Colonic mucosa (tissue), 4 donors: ENCODE data around the gene NQO2. TPM values are rescaled to one million over a fixed set of nuclear protein-coding genes. Genes with fewer than 3 reads are reported as not detected.

Experiments
- DNase-seq: peaks from one replicate; pipeline ENCODE4 v3.0.0-alpha.2; 2020
- H3K27ac ChIP-seq: fragments of 200-600 bp; one replicate; pipeline ENCODE4 v1.8.0; 2021
- H3K27me3 ChIP-seq: fragments of 200-600 bp; one replicate; pipeline ENCODE4 v1.8.0; 2021
- H3K36me3 ChIP-seq: fragments of 200-600 bp; one replicate; pipeline ENCODE4 v1.8.0; 2021
- H3K4me1 ChIP-seq: fragments of 200-600 bp; one replicate; pipeline ENCODE4 v1.8.0; 2021; ENCODE audit warnings: mild to moderate bottlenecking
- H3K4me3 ChIP-seq: fragments of 200-600 bp; one replicate; pipeline ENCODE4 v1.8.0; 2021
- H3K9ac ChIP-seq, 2 donors: one replicate each; pipeline ENCODE4 v1.7.0; 2013; ENCODE audit warnings: control low read depth in 2 of 2, low read depth in 2 of 2, low read length in 2 of 2
- H3K9me3 ChIP-seq: fragments of 200-600 bp; one replicate; pipeline ENCODE4 v1.8.0; 2021
- CTCF ChIP-seq: fragments of 200-600 bp; IDR thresholded peaks from one replicate; pipeline ENCODE4 v1.8.0; 2022; ENCODE audit warnings: antibody characterized with exemption, mild to moderate bottlenecking
- intact Hi-C: fragments of 100-400 bp; cut with DNase I; formaldehyde crosslinking; loops from one replicate; pipeline ENCODE4 v1.14.1; 2022
- total RNA-seq, 2 donors: library from RNA; stranded (reverse); fragmentation: NEBNext Ultra II Directional in 1 of 2; extraction: Animal tissue kit (Norgen Biotek cat#: 25700) in 1 of 2; gene quantifications; one replicate each; pipeline ENCODE4 v1.2.1, GENCODE V29; 2021
- donor health status: healthy.
- donor health status: DM: no; HTN: no; CAD: no.
- donor health status: DM: no; HTN: no; CAD: no.

The NQO2 gene
- total RNA-seq, 2 donors from 2014 or later: 14.1 to 19.0 TPM

- intact Hi-C loops: no loop called here
- Histone ChIP-seq H3K9me3 (no peaks in the 10 kb centered on the region), H3K4me1 (peaks cover 11% of the 10 kb centered on the region), H3K27ac (no peak overlapping the region), H3K27me3 (no peaks in the 10 kb centered on the region), H3K36me3 (no peaks in the 10 kb centered on the region), H3K9ac (no peak overlapping the region), H3K4me3 (no peak overlapping the region)
- TF ChIP-seq CTCF: no peak
- DNase-seq: no peak
Observed at GRCh38 chr6:2964793-2965505, 34.7 kb upstream of the NQO2 start.

GRCh38 chr6:2966347-2966746 lies 33.3 kb upstream of the NQO2 start:
- Histone ChIP-seq H3K27me3 (no peaks in the 10 kb centered on the region), H3K9me3 (no peaks in the 10 kb centered on the region), H3K36me3 (no peaks in the 10 kb centered on the region), H3K9ac (no peak overlapping the region), H3K4me1 (peaks cover 5% of the 10 kb centered on the region), H3K27ac (no peak overlapping the region), H3K4me3 (no peak overlapping the region)
- TF ChIP-seq CTCF: no peak
- intact Hi-C loops: no loop called here
- no peak for DNase-seq

DNA sequence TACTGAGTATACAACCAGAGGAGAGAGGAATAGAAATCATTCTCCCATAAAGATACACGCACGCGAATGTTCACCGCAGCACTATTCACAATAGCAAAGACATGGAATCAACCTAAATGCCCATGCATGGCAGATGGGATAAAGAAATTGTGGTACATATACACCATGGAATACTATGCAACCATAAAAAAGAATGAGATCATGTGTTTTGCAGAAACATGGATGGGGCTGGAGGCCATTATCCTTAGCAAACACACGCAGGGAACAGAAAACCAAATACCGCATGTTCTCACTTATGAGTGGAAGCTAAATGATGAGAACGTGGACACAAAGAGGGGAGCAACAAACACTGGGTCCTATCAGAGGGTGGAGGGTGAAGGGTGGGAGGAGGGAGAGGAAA lies 31.8 kb upstream of the NQO2 start:
- H3K9me3 ChIP-seq: no peaks in the 10 kb centered on the region
- intact Hi-C loops: no loop called here
- no peak for DNase-seq
- TF ChIP-seq CTCF: no peak
- no peak overlapping the region for H3K27ac ChIP-seq
- no peak overlapping the region for H3K9ac ChIP-seq
- H3K4me1 ChIP-seq: peaks cover 5% of the 10 kb centered on the region
- H3K4me3 ChIP-seq: no peak overlapping the region
- H3K36me3 ChIP-seq: no peaks in the 10 kb centered on the region
- H3K27me3 ChIP-seq: no peaks in the 10 kb centered on the region

- H3K9me3 ChIP-seq: no peaks in the 10 kb centered on the region
- DNase-seq: no peak
- H3K9ac ChIP-seq: no peak overlapping the region
- no peak for TF ChIP-seq CTCF
- H3K27me3 ChIP-seq: no peaks in the 10 kb centered on the region
- no peak overlapping the region for H3K4me3 ChIP-seq
- H3K4me1 ChIP-seq: peaks cover 5% of the 10 kb centered on the region
- intact Hi-C loops: no loop called here
- peak overlapping the region; percentile 39 for H3K27ac ChIP-seq
- no peaks in the 10 kb centered on the region for H3K36me3 ChIP-seq
Observed at GRCh38 chr6:2968600-2969135, 31.0 kb upstream of the NQO2 start.

DNA sequence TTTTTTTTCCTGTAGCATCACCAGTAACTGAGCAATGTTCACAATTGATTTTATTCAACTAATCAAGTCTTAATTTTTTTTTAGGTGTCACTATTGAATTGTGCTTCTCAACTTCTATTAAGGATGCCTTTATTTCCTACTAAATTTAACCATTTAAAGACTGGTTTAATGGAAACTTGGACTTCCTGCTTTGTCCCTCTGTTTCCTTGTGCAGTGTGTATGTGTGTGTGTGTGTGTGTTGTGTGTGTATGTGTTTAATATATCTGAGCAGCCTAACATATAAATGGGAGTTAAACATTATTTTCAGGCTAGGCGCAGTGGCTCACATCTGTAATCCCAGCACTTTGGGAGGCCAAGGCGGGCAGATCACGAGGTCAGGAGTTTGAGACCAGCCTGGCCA lies 30.1 kb upstream of the NQO2 start:
- Histone ChIP-seq H3K27ac (peak overlapping the region; percentile 29), H3K4me3 (no peak overlapping the region), H3K9ac (no peak overlapping the region), H3K27me3 (no peaks in the 10 kb centered on the region), H3K9me3 (no peaks in the 10 kb centered on the region), H3K4me1 (peaks cover 5% of the 10 kb centered on the region), H3K36me3 (no peaks in the 10 kb centered on the region)
- intact Hi-C loops: no loop called here
- TF ChIP-seq CTCF: no peak
- no peak for DNase-seq
